ENCODE data around the gene OLFML3. TPM values are rescaled to one million over a fixed set of nuclear protein-coding genes. Genes with fewer than 3 reads are reported as not detected.

The OLFML3 gene
- total RNA-seq, 1 experiment from 2014 or later = 171 TPM

DNA sequence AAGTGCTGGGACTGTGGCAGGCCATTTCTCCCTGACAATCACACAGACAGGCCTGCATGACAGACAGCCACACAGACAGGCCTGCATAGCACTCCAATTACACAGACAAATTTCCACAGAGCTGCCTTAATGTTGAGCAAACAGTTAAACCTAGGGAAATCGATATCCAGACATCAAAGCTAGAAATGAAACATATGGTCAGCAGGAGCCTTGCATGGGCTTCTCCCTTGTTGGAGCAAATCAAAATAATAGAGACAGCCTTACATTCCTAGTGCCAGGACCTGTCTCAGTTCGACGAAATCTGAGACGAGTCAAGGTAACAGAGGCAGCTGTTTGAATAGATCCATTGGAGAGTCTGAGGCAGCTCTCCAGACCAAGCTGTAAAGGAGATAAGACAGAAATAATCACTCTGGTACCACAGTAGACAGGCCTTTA lies 42.4 kb downstream of the OLFML3 start:
- peak overlapping the region in 2 of 3 experiments; percentile 80 to 88; a peak in 3 of 7 replicates for H3K27ac Mint-ChIP-seq
- H2AFZ ChIP-seq (ENCODE audit: low read length) = no peak overlapping the region
- no peak overlapping the region for H3T11ph ChIP-seq (ENCODE audit: low read length)
- DNase-seq = no peak
- H4K91ac ChIP-seq (ENCODE audit: insufficient read length, low read depth, low read length) = no peak overlapping the region
- no peaks in the 10 kb centered on the region for H3K9me3 ChIP-seq (ENCODE audit: control insufficient read depth, low read depth, low read length)
- H2BK12ac ChIP-seq (ENCODE audit: insufficient read length, low read depth, low read length) = no peak overlapping the region
- no peak overlapping the region for H3K56ac ChIP-seq (ENCODE audit: insufficient read length, low read depth, low read length)
- H3K23me2 ChIP-seq (ENCODE audit: insufficient read length, low read depth, low read length, poor library complexity, severe bottlenecking) = no peaks in the 10 kb centered on the region
- no peak overlapping the region for H4K8ac ChIP-seq (replicated peaks; ENCODE audit: insufficient read length, low read depth, low read length)
- no peak overlapping the region for H3K23ac ChIP-seq (ENCODE audit: insufficient read length, low read depth, low read length)
- H3K9ac ChIP-seq (ENCODE audit: extremely low read depth, insufficient read length, low read length) = no peak overlapping the region
- no peaks in the 10 kb centered on the region for H3K27me3 ChIP-seq (ENCODE audit: insufficient read depth, low read length)
- no peak overlapping the region for H2AK5ac ChIP-seq (ENCODE audit: insufficient read length, low read length)
- H2BK120ac ChIP-seq (ENCODE audit: low read depth, low read length, poor library complexity, severe bottlenecking) = no peak overlapping the region
- no peak overlapping the region for H4K5ac ChIP-seq (ENCODE audit: insufficient read length, low read depth, low read length)
- no peak overlapping the region for H3K4me2 ChIP-seq (ENCODE audit: insufficient read depth, insufficient read length, low read length)
- H3K4me3 Mint-ChIP-seq = no peak overlapping the region
- H3K4me1 ChIP-seq (ENCODE audit: insufficient read depth, low read length) = peaks cover 10% of the 10 kb centered on the region; the same call in 1 of the 2 replicates
- no peaks in the 10 kb centered on the region for H3K79me2 ChIP-seq (ENCODE audit: insufficient read depth, low read length)
- no peaks in the 10 kb centered on the region for H3K27me3 Mint-ChIP-seq (ENCODE audit: low read depth)
- H3K18ac ChIP-seq (ENCODE audit: insufficient read length, low read depth, low read length) = no peak overlapping the region
- H3K27ac ChIP-seq (ENCODE audit: insufficient read length, low read depth, low read length) = no peak overlapping the region
- peaks cover 18 to 37% (median 26%) of the 10 kb centered on the region in 3 experiments for H3K36me3 Mint-ChIP-seq (ENCODE audit: insufficient read depth in 1 of 3, low read depth in 3 of 3)
- no peak overlapping the region for H3K4ac ChIP-seq (ENCODE audit: low read depth, low read length)
- peaks cover 13 to 14% of the 10 kb centered on the region in 2 experiments for H3K9me3 Mint-ChIP-seq
- peaks cover 36 to 38% of the 10 kb centered on the region in 2 experiments for H3K4me1 Mint-ChIP-seq
- TF ChIP-seq CTCF (conservative IDR thresholded peaks at IDR 0.05) = no peak
- no peak overlapping the region for H3K14ac ChIP-seq (ENCODE audit: insufficient read depth, low read length)
- H2BK20ac ChIP-seq (ENCODE audit: low read depth, low read length, poor library complexity, severe bottlenecking) = no peak overlapping the region
- WGBS (ENCODE audit: extremely low coverage, insufficient read length, low lambda C conversion rate) = no CpG with 5 or more reads among the region's 4 CpGs
- no peak overlapping the region for H2BK5ac ChIP-seq (ENCODE audit: insufficient read length, low read length)
- H2BK15ac ChIP-seq (ENCODE audit: low read depth, low read length) = no peak overlapping the region
- no peaks in the 10 kb centered on the region for H4K20me1 ChIP-seq (ENCODE audit: control insufficient read depth, insufficient read depth, insufficient read length)
- no peaks in the 10 kb centered on the region for H3K79me1 ChIP-seq (ENCODE audit: insufficient read depth, low read depth, low read length, poor library complexity, severe bottlenecking)

Measured in H9 (cell line).